Measurements from ENCODE around the gene SLC3A2.

SLC3A2 gene

GRCh38 chr11:62911137-62912130, 30.7 kb downstream of the SLC3A2 start:
- no peak for DNase-seq

- no peak for DNase-seq
These were observed 31.6 kb downstream of the SLC3A2 start for GRCh38 chr11:62912268-62912667.

- no peak for DNase-seq
These were observed 33.7 kb downstream of the SLC3A2 start for GRCh38 chr11:62914416-62914815.

- DNase-seq = no peak
These were observed 37.3 kb downstream of the SLC3A2 start for GRCh38 chr11:62917906-62918502.

GRCh38 chr11:62918531-62918930, 37.8 kb downstream of the SLC3A2 start:
- DNase-seq = no peak

GRCh38 chr11:62919476-62919875, 38.8 kb downstream of the SLC3A2 start:
- no peak for DNase-seq

- DNase-seq = no peak
These were observed 39.4 kb downstream of the SLC3A2 start for GRCh38 chr11:62919898-62920640.

- no peak for DNase-seq
These were observed 40.5 kb downstream of the SLC3A2 start, which contains the start of gene CHRM1 for GRCh38 chr11:62921201-62921572. Gene CHRM1 (minus strand): TSS chr11:62921363. CDS start chr11:62911100, 10,263 bp downstream.

- DNase-seq = no peak
These were observed 41.0 kb downstream of the SLC3A2 start for GRCh38 chr11:62921573-62922188.

GRCh38 chr11:62922189-62922589, 41.5 kb downstream of the SLC3A2 start:
- DNase-seq = no peak

- no peak for DNase-seq
These were observed 42.1 kb downstream of the SLC3A2 start for GRCh38 chr11:62922653-62923431.

GRCh38 chr11:62923601-62924411, 43.1 kb downstream of the SLC3A2 start:
- no peak for DNase-seq

- DNase-seq = no peak
These were observed 44.6 kb downstream of the SLC3A2 start for GRCh38 chr11:62925308-62925707.

- DNase-seq = no peak
These were observed 45.3 kb downstream of the SLC3A2 start for GRCh38 chr11:62925745-62926679.

GRCh38 chr11:62926680-62927455, 46.2 kb downstream of the SLC3A2 start:
- no peak for DNase-seq

GRCh38 chr11:62928011-62928410, 47.3 kb downstream of the SLC3A2 start:
- no peak for DNase-seq

- DNase-seq = no peak
These were observed 49.5 kb downstream of the SLC3A2 start for GRCh38 chr11:62930157-62930556.

- no peak for DNase-seq
These were observed 50.0 kb downstream of the SLC3A2 start for GRCh38 chr11:62930666-62931065.
